Stimulated activated CD4-positive, alpha-beta T cell treated with anti-CD3 and anti-CD28 coated beads, TNF-alpha, amount 100 ng/mL, for 24 hours (primary cell): Measurements from ENCODE around the gene PPP2R2D.
"Not testable (repeated sequence)": the region's sequence is repeated elsewhere in the genome, so short reads cannot be mapped to it uniquely, and the experiment has no call there.

Source experiments
- DNase-seq, 3 experiments: peaks; one replicate each; pipeline ENCODE4 v3.0.0-alpha.2; 2020; ENCODE audit warnings: low read depth in 3 of 3

Gene PPP2R2D

GRCh38 chr10:131948501-131948900 lies 47.7 kb downstream of the PPP2R2D start:
- DNase-seq: no peak

GRCh38 chr10:131949041-131949862 lies 48.4 kb downstream of the PPP2R2D start:
- DNase-seq: no peak

- DNase-seq: not testable (repeated sequence)
Observed at GRCh38 chr10:131949908-131950307, 49.1 kb downstream of the PPP2R2D start.

GRCh38 chr10:131954356-131954965 lies 53.7 kb downstream of the PPP2R2D start:
- DNase-seq: no peak

GRCh38 chr10:131955591-131956340 lies 55.0 kb downstream of the PPP2R2D start:
- no peak for DNase-seq

GRCh38 chr10:131959841-131960240 lies 59.0 kb downstream of the PPP2R2D start:
- no peak for DNase-seq

- no peak for DNase-seq
Observed at GRCh38 chr10:131960631-131961046, 59.8 kb downstream of the PPP2R2D start.

GRCh38 chr10:131961047-131961776 lies 60.4 kb downstream of the PPP2R2D start:
- DNase-seq: no peak

GRCh38 chr10:131961777-131962662 lies 61.2 kb downstream of the PPP2R2D start:
- DNase-seq: no peak

GRCh38 chr10:131963350-131963749 lies 62.5 kb downstream of the PPP2R2D start:
- DNase-seq: no peak

GRCh38 chr10:131963811-131964210 lies 63.0 kb downstream of the PPP2R2D start:
- no peak for DNase-seq

- DNase-seq: no peak
Observed at GRCh38 chr10:131964298-131964697, 63.5 kb downstream of the PPP2R2D start.

- DNase-seq: no peak
Observed at GRCh38 chr10:131968949-131969348, 68.1 kb downstream of the PPP2R2D start.

GRCh38 chr10:131970946-131971345 lies 70.1 kb downstream of the PPP2R2D start:
- DNase-seq: no peak

- no peak for DNase-seq
Observed at GRCh38 chr10:131971591-131971990, 70.8 kb downstream of the PPP2R2D start.

GRCh38 chr10:131972474-131973071 lies 71.8 kb downstream of the PPP2R2D start:
- DNase-seq: peak in 1 of 3 experiments; percentile 26

GRCh38 chr10:131973160-131973951 lies 72.5 kb downstream of the PPP2R2D start:
- DNase-seq: no peak

- no peak for DNase-seq
Observed at GRCh38 chr10:131974034-131974817, 73.4 kb downstream of the PPP2R2D start.

GRCh38 chr10:131975003-131975402 lies 74.2 kb downstream of the PPP2R2D start:
- DNase-seq: no peak
